Activated T-cell treated with anti-CD3 and anti-CD28 coated beads, Interleukin-2, amount 50 U/mL, for 24 hours (primary cell): ENCODE data around the gene SV2C.
A peak's percentile ranks its signal among the peaks of the same experiment; 100 is the strongest.
"Not testable (repeated sequence)": the region's sequence is repeated elsewhere in the genome, so short reads cannot be mapped to it uniquely, and the experiment has no call there.

Source experiments
- DNase-seq: peaks from one replicate; pipeline ENCODE4 v3.0.0-alpha.2; 2020
- H3K27ac Mint-ChIP-seq: 2 replicates; pipeline ENCODE4 v1.8.0; 2020; ENCODE audit warnings: mild to moderate bottlenecking, mixed read lengths
- H3K27me3 Mint-ChIP-seq: 2 replicates; pipeline ENCODE4 v1.8.0; 2020; ENCODE audit warnings: mixed read lengths
- H3K36me3 Mint-ChIP-seq: 2 replicates; pipeline ENCODE4 v1.8.0; 2020; ENCODE audit warnings: low read depth, mixed read lengths
- H3K4me1 Mint-ChIP-seq: 2 replicates; pipeline ENCODE4 v1.8.0; 2020; ENCODE audit warnings: low read depth, mixed read lengths
- H3K4me3 Mint-ChIP-seq: 2 replicates; pipeline ENCODE4 v1.8.0; 2020; ENCODE audit warnings: mild to moderate bottlenecking, moderate library complexity, mixed read lengths
- H3K9me3 Mint-ChIP-seq: 2 replicates; pipeline ENCODE4 v1.8.0; 2020; ENCODE audit warnings: mixed read lengths

The SV2C gene

DNA sequence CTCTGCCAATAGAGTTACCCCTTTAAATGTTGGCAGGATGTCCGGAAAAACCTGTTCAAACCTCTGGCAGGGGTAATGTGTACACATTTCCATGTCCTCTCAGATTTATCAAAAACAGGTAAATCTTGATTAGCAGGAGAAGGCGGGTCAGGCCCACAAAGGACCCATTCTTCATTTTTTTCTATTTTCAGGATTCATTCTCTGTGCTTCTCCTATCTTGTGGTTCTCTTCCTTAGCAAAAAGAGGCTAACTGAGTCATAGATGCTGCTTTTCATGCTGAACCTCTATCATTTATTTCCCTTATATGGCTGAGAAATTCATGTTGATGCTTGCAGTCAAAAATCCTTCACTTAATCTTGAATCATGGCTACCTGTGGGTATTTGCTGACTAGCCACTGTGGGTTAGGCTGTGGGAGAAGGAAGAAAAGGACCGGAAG is 207.2 kb downstream of the SV2C start:
- no peak for DNase-seq
- Mint-ChIP-seq H3K27me3 (no peaks in the 10 kb centered on the region), H3K9me3 (no peaks in the 10 kb centered on the region), H3K36me3 (no peaks in the 10 kb centered on the region), H3K27ac (no peak overlapping the region), H3K4me1 (peaks cover 3% of the 10 kb centered on the region), H3K4me3 (no peak overlapping the region)

DNA sequence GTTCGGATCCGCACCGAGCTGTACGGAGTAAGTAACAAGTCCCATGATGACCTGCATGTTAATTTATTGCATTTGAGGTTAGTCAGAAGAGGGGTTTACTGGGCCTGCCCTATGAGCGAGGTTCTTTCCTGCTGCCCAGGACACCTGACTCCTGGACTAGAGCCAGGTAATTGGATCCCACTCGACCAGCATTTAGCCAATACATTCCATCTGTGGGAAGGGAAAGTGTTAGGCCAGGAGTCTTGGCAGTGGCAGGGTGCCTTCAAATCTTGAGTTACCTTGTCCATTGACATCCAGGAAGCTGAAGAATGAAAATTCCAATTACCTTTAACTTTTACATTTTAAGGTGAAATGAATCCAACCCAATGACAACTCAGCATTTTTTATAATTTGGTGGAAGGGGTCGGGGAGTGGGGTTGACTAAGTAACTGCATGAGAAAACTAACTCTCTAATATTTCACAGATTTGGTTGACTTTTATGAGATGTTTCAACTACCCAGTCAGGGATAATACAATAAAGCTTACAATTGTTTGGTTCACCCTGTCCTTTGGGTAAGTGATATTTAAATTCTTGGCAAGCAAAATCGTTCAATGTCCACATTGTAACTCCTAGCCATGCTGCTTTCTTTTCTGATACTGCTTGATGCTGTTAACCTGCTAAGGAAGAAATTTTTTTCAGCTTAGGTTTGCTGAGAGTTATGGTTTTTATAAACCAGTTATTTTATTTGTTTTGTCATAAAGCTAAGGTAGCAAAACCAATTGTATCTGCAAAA is 208.3 kb downstream of the SV2C start:
- Mint-ChIP-seq H3K27me3 (peaks cover 3% of the 10 kb centered on the region), H3K27ac (no peak overlapping the region), H3K4me3 (no peak overlapping the region), H3K9me3 (no peaks in the 10 kb centered on the region), H3K36me3 (no peaks in the 10 kb centered on the region), H3K4me1 (peaks cover 3% of the 10 kb centered on the region)
- DNase-seq, result no peak

DNA sequence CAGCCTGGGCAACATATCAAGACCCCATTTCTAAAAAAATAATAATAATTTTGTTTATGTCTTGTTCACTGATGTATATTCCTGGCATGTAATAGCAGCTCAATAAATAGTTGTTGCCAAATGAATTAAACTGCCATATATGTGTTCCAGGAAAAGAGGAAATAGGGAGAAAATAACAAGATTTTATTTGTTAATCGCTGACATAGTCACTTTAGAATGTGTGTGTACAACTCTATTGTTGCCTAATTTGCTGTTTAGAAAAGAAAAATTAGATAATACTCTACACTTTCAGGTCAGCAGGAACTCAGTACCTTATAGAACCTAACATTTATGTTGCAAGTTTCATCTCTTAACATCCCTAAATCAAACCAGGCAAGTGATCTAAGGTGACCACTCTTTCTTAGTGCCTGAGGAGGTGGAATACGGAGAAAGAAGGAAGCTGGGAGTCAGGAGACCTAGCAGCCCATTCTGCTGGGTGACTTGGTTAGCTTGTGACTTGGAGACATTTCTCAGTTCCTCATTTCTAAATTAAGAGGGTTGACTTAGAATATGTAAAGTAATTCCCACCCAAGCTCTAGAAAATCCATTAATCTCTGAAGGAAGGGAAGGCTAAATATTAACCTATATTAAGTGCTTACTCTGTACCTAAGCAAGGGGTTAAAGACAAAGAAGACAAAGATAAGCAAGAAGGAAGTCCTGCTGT is 209.6 kb downstream of the SV2C start:
- H3K27me3 Mint-ChIP-seq, result peaks cover 3% of the 10 kb centered on the region

DNA sequence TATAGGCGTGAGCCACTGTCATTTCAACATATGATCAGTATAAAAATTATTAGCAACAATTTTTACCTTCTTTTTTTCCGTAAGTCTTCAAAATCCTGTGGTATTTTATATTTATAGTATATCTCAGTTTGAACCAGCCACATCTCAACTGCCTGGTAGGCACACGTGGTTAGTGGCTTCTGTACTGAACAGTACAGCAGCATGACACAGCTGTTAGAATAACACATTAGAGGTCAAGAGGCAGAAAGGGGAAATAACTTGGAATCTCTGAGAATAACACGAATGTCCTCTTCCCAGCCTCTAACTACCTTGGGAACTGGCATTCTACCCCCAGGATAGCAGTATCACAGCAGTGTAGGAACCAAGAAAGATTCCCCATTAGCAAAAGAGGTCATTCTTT is 211.4 kb downstream of the SV2C start:
- H3K27me3 Mint-ChIP-seq, result peaks cover 3% of the 10 kb centered on the region
- no peaks in the 10 kb centered on the region for H3K36me3 Mint-ChIP-seq
- peaks cover 14% of the 10 kb centered on the region for H3K4me1 Mint-ChIP-seq
- no peak overlapping the region for H3K4me3 Mint-ChIP-seq
- DNase-seq, result no peak
- H3K9me3 Mint-ChIP-seq, result no peaks in the 10 kb centered on the region
- no peak overlapping the region for H3K27ac Mint-ChIP-seq

More for the DNA sequence above, 209.6 kb downstream of the SV2C start:
- no peaks in the 10 kb centered on the region for H3K36me3 Mint-ChIP-seq
- no peaks in the 10 kb centered on the region for H3K9me3 Mint-ChIP-seq
- peaks cover 3% of the 10 kb centered on the region for H3K4me1 Mint-ChIP-seq
- no peak overlapping the region for H3K4me3 Mint-ChIP-seq
- DNase-seq, result no peak
- no peak overlapping the region for H3K27ac Mint-ChIP-seq

GRCh38 chr5:76298852-76299251 is 215.7 kb downstream of the SV2C start:
- no peaks in the 10 kb centered on the region for H3K9me3 Mint-ChIP-seq
- no peak overlapping the region for H3K27ac Mint-ChIP-seq
- peaks cover 3% of the 10 kb centered on the region for H3K27me3 Mint-ChIP-seq
- no peak for DNase-seq
- H3K36me3 Mint-ChIP-seq, result no peaks in the 10 kb centered on the region
- peaks cover 20% of the 10 kb centered on the region for H3K4me1 Mint-ChIP-seq
- H3K4me3 Mint-ChIP-seq, result no peak overlapping the region

GRCh38 chr5:76299592-76299991 is 216.4 kb downstream of the SV2C start:
- no peak for DNase-seq
- Mint-ChIP-seq H3K36me3 (no peaks in the 10 kb centered on the region), H3K9me3 (no peaks in the 10 kb centered on the region), H3K27me3 (peaks cover 3% of the 10 kb centered on the region), H3K4me1 (peaks cover 27% of the 10 kb centered on the region), H3K27ac (peak overlapping the region; percentile 13), H3K4me3 (no peak overlapping the region)

DNA sequence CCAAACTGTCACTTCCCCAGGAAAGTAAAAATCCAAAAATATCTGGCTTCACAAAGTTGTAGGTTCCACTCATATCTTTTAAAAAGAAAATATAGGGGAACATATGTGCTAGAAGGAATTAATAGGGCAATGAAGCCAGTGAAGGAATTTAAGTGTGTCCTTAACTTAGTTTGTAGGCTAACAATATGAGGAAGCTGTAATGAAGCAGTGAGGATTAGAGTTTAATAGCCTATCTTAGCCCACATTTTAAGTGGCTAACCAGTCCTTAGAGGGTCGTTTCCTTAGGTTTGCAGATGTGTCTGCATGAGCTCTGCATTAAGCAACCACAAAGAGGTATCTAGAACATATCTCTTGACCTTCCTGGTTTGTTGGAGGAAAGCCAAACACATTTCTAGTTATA is 218.7 kb downstream of the SV2C start:
- not testable (repeated sequence) for H3K27me3 Mint-ChIP-seq, H3K36me3 Mint-ChIP-seq, H3K4me3 Mint-ChIP-seq, H3K27ac Mint-ChIP-seq, H3K9me3 Mint-ChIP-seq, DNase-seq
- peaks cover 29% of the 10 kb centered on the region for H3K4me1 Mint-ChIP-seq

DNA sequence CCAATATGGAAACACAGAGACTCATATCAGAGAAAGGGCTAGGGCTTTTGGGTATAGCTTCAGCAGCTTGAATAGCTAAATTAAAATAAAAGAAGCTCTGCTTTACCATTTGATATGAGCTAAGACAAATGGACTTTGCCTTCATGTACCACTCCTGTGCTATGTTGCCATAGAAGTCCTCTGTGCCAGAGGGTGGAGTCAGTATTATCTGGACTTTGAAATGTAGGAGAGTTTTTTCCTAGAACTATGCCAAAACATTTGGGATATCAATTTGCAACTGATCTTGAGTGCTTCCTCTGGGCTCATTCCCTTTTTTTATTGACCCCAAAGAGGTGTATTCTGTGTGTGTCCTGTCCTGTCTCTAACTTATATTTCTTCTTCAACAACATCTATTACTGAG is 219.5 kb downstream of the SV2C start:
- H3K9me3 Mint-ChIP-seq, H3K4me3 Mint-ChIP-seq, DNase-seq, H3K36me3 Mint-ChIP-seq, H3K27me3 Mint-ChIP-seq, H3K27ac Mint-ChIP-seq: not testable (repeated sequence)
- H3K4me1 Mint-ChIP-seq, result peaks cover 29% of the 10 kb centered on the region

- H3K27me3 Mint-ChIP-seq, result no peaks in the 10 kb centered on the region
- H3K27ac Mint-ChIP-seq, result no peak overlapping the region
Observed at GRCh38 chr5:76303921-76304320, 220.7 kb downstream of the SV2C start.

DNA sequence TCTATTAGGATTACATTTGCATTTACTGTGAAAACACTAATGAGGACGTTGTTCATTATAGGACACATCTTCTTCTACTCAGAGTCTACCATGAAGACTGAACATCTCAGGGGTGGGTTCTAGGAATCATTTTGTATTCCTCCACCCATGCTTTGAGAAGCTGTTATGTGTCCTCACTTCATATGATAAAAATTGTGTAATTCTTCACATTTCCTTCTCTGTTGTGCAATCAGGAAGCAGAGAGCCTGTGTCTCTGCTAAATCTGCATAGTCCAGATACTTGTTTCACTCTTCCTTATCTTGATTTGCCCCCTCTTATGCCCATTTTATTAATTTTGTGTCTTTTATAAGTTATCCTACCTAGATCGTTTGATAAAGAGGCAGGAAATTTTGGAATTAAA is 222.1 kb downstream of the SV2C start:
- Mint-ChIP-seq H3K4me1 (peaks cover 17% of the 10 kb centered on the region), H3K27me3 (no peaks in the 10 kb centered on the region), H3K4me3 (no peak overlapping the region), H3K9me3 (peaks cover 2% of the 10 kb centered on the region), H3K27ac (no peak overlapping the region), H3K36me3 (no peaks in the 10 kb centered on the region)
- no peak for DNase-seq

More at GRCh38 chr5:76303921-76304320, 220.7 kb downstream of the SV2C start:
- Mint-ChIP-seq H3K36me3 (no peaks in the 10 kb centered on the region), H3K9me3 (peaks cover 2% of the 10 kb centered on the region), H3K4me3 (no peak overlapping the region), H3K4me1 (peaks cover 25% of the 10 kb centered on the region)
- peak; percentile 35 for DNase-seq

DNA sequence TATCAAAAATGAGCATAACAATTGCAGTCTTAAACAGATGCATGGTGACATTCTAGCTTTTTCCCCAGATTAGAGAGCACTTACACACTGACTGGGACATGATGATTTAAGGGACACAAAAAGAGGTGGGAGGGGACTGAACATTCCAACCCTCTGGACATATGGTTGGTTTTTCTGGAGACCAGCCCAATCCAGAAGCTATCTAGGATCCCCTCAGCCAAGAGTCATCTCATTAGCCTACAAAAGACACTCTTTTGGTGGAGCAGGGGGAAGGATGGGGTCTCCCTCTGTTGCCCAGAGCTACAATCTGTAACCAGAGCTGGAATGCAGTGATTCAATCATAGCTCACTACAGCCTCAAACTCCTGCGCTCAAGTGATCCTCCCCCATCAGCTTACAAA is 222.6 kb downstream of the SV2C start:
- H3K4me1 Mint-ChIP-seq, result peaks cover 17% of the 10 kb centered on the region
- no peak overlapping the region for H3K4me3 Mint-ChIP-seq
- no peaks in the 10 kb centered on the region for H3K36me3 Mint-ChIP-seq
- H3K27me3 Mint-ChIP-seq, result no peaks in the 10 kb centered on the region
- no peak overlapping the region for H3K27ac Mint-ChIP-seq
- H3K9me3 Mint-ChIP-seq, result peaks cover 2% of the 10 kb centered on the region
- no peak for DNase-seq

DNA sequence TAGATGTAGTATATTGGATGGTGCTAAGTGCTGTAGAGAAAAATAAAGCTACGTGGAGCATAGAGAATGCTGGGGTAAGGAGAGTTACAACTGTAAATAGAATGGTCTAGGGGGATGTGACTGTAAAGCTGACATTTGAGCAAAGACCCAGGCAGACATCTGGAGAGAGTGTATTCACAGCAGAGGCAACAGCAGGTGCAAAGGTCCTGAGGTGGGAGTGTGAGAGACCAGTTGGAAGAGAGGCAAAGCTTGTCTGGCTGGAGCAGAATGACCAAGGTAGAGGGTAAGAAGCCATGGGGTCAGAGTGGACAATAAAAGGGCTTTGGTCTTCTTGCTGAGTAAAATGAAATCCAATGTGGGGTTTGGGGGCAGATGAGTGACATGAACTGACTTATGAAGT is 227.0 kb downstream of the SV2C start:
- H3K9me3 Mint-ChIP-seq, result no peaks in the 10 kb centered on the region
- no peak for DNase-seq
- H3K27ac Mint-ChIP-seq, result no peak overlapping the region
- no peak overlapping the region for H3K4me3 Mint-ChIP-seq
- no peaks in the 10 kb centered on the region for H3K27me3 Mint-ChIP-seq
- H3K36me3 Mint-ChIP-seq, result no peaks in the 10 kb centered on the region
- H3K4me1 Mint-ChIP-seq, result peaks cover 2% of the 10 kb centered on the region

GRCh38 chr5:76312783-76313182 is 229.6 kb downstream of the SV2C start:
- Mint-ChIP-seq H3K36me3 (no peaks in the 10 kb centered on the region), H3K4me3 (no peak overlapping the region), H3K27ac (no peak overlapping the region), H3K4me1 (peaks cover 2% of the 10 kb centered on the region), H3K27me3 (no peaks in the 10 kb centered on the region), H3K9me3 (no peaks in the 10 kb centered on the region)
- no peak for DNase-seq

GRCh38 chr5:76314643-76315042 is 231.5 kb downstream of the SV2C start:
- peaks cover 4% of the 10 kb centered on the region for H3K4me1 Mint-ChIP-seq
- DNase-seq, result no peak
- no peak overlapping the region for H3K4me3 Mint-ChIP-seq
- no peaks in the 10 kb centered on the region for H3K36me3 Mint-ChIP-seq
- H3K27me3 Mint-ChIP-seq, result no peaks in the 10 kb centered on the region
- no peak overlapping the region for H3K27ac Mint-ChIP-seq
- H3K9me3 Mint-ChIP-seq, result no peaks in the 10 kb centered on the region

DNA sequence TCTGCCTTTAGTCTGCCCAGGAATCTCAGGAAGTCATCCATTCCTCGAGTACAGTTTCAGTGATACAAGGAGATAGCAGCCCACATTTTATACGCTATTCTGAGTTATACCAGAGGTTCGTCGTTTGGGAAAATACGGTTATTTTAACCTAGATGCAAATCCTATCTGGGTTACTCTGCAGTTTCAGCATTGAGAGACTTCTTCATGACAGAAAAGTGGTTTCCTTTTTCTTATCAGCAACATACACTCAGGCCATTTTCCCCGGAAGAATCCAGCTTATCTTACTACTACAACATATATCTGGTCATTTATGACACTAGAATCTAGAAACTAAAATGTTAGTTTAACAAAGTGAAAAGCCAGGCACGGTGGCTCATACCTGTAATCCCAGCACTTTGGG is 236.5 kb downstream of the SV2C start:
- H3K27me3 Mint-ChIP-seq, result no peaks in the 10 kb centered on the region

More for the DNA sequence above, 236.5 kb downstream of the SV2C start:
- Mint-ChIP-seq H3K4me1 (peaks cover 8% of the 10 kb centered on the region), H3K9me3 (peaks cover 5% of the 10 kb centered on the region), H3K36me3 (no peaks in the 10 kb centered on the region), H3K4me3 (no peak overlapping the region), H3K27ac (no peak overlapping the region)
- DNase-seq, result no peak
